Transverse colon (tissue), 4 donors: ENCODE measurements around the gene ANTKMT.

Experiments used
- EP300 ChIP-seq: sonication (generic); formaldehyde crosslinking; IDR thresholded peaks from one replicate; pipeline ENCODE4 v1.6.1; 2017; ENCODE audit warnings: antibody characterized with exemption, low read depth
- POLR2A ChIP-seq: fragments of 450-650 bp; IDR thresholded peaks from one replicate; pipeline ENCODE4 v1.6.1; 2016; ENCODE audit warnings: antibody characterized with exemption, mild to moderate bottlenecking, moderate library complexity
- POLR2AphosphoS5 ChIP-seq, 3 donors: sonication (generic); formaldehyde crosslinking; IDR thresholded peaks; one replicate each; pipeline ENCODE4 v1.6.1; 2016; ENCODE audit warnings: antibody characterized with exemption in 3 of 3
- TF ChIP-seq, protein P1 (sequence below), 5 experiments: fragments of 200-600 bp in 3 of 5; fragments of 450-650 bp in 2 of 5; sonication (generic) in 3 of 5; IDR thresholded peaks; 1 replicate in 2 of 5; 2 replicates in 3 of 5; pipeline ENCODE4 v1.5.1; 2016 to 2017; ENCODE audit warnings: antibody characterized with exemption in 5 of 5, inconsistent platforms in 3 of 5, mild to moderate bottlenecking in 2 of 5, moderate library complexity in 1 of 5

- TF ChIP-seq, protein P1, sequence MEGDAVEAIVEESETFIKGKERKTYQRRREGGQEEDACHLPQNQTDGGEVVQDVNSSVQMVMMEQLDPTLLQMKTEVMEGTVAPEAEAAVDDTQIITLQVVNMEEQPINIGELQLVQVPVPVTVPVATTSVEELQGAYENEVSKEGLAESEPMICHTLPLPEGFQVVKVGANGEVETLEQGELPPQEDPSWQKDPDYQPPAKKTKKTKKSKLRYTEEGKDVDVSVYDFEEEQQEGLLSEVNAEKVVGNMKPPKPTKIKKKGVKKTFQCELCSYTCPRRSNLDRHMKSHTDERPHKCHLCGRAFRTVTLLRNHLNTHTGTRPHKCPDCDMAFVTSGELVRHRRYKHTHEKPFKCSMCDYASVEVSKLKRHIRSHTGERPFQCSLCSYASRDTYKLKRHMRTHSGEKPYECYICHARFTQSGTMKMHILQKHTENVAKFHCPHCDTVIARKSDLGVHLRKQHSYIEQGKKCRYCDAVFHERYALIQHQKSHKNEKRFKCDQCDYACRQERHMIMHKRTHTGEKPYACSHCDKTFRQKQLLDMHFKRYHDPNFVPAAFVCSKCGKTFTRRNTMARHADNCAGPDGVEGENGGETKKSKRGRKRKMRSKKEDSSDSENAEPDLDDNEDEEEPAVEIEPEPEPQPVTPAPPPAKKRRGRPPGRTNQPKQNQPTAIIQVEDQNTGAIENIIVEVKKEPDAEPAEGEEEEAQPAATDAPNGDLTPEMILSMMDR (IDR thresholded peaks at IDR 0.05), result peak; percentile 79 to 99 (median 97)
- peak; percentile 95 to 99 (median 99) for TF ChIP-seq POLR2AphosphoS5 (IDR thresholded peaks at IDR 0.05)
- no peak for TF ChIP-seq EP300
- peak; percentile 83 for TF ChIP-seq POLR2A
Measured at GRCh38 chr16:740764-741505, 20.0 kb downstream of the ANTKMT start, which contains the start of gene CIAO3.
